ENCODE data around the gene ATP7B.

The ATP7B gene

DNA sequence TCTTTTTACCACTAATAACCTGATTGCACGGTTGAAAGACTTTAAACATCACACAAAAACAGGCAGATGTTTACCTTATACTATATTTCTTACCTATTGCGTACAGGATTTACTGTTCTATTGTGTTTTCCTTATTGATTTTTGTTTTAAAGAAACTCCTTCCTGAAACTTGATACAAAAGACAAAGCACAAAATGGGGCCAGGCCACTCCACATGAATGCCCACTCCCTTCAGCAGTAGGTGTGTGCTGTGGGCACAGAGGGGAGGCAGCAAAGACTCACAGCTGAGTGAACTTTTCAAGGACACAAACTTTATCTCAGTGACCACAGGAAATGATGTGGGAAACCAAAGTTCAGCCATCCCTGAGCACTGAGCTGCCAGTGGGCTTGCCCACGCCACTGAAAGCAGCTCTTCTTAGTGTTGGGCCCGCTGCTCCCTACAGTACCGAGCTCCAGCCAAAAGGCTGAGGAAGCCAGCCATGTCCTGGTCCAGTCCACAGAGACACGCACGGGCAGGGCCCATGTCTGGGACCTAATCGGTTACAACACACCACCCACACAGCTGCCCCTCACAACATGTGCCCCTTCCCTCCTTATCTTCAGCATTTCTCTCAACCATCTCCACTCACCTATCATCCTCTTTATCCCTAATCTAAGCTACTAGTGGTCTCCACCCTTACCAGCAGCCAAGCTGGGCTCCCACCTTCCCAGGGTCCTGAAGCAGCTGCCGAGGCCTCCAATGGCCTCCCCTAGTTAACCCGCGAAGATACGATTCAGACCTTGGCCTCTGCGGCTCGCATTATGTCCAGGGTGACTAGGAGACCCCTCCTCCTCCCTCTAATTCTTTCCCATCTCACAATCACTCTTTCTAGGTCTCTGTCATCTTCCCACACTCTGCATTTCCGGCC is 39.5 kb downstream of the ATP7B start:
- no peak for DNase-seq (ENCODE audit: extremely low spot score)
- ChIA-PET CTCF (no interaction called here), POLR2A (no interaction called here)
- no peak for TF ChIP-seq SUZ12 (IDR thresholded peaks at IDR 0.05)
- TF ChIP-seq TARDBP (IDR thresholded peaks at IDR 0.05), result no peak
- TF ChIP-seq LEF1 (IDR thresholded peaks at IDR 0.05; ENCODE audit: borderline replicate concordance), result no peak
- no peak for TF ChIP-seq FOXA1 (IDR thresholded peaks at IDR 0.05)
- no peak for TF ChIP-seq HDGF (IDR thresholded peaks at IDR 0.05; ENCODE audit: borderline replicate concordance)

DNA sequence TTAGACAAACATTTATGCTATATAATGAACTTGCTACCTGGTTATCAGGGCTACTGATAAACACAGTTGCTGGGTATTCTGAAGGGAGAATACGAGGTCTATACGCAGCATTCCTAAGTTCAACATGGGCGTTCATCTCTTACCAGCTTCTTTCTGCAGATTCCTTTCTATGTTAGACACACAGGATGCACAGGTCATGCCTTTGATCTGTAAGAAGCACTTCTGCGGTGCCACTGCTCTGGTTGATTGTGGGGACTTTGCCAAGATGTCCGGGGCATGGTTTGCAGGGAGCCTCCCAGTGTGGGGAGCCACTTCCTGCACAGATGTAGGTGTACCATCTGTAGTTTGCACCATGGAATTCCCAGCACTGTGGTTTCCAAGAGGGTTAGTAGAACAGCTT is 40.9 kb downstream of the ATP7B start:
- no peak for DNase-seq (ENCODE audit: extremely low spot score)
- ChIA-PET CTCF (no interaction called here), POLR2A (no interaction called here)
- TF ChIP-seq BHLHE40 (IDR thresholded peaks at IDR 0.05; ENCODE audit: borderline replicate concordance), result no peak
- TF ChIP-seq NFRKB (IDR thresholded peaks at IDR 0.05), result no peak

DNA sequence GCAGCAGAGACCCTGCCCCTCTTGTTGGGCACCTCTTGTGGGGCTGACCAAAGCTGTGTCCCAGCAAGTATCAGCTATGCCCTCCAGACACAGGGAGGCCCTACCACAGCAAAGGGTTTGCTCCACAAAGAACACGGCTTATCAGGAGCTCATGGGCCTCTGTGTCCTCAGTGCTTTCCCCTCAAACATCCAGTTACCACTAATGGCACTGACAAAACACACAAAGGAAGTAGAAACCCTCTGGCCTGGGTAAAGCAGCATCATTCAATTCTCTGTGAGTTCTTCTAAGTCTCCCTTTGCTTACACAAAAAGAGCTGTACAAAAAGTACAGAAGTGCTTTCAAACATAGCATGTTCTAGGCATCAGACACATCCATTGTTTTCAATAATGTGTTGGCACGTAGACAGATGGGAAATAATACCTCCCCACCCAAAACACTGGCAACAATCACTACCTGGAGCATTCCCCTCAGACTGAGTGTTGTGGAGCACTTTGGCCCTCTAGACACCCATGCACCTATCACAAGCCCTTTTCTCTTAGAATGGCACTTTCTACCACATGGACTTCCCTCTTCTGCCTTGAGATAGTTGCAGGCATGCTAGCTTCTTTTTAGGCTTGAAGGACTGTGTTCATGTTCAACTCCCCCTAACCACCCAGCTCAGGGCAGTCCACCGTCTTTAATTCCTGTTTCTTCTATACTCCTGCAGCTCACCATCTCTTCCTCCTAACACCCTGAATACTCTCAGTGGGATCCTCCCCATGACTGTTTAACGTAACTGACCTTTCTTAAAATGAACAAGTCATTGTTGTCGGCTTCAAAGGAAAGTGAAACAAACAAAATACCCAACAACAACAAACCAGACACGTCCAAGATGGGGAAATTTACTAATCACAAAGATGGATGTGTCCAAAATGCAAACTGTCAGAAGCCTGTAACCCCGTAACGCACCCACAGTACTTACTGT is 43.5 kb downstream of the ATP7B start:
- ChIA-PET CTCF (interaction anchor here (0.5 kb wide), 1 partner anchor 368 kb away, joined by 5 read pairs; no protein-coding TSS in a partner anchor), POLR2A (no interaction called here)
- TF ChIP-seq HDGF (IDR thresholded peaks at IDR 0.05; ENCODE audit: borderline replicate concordance) (no peak), FOXK2 (IDR thresholded peaks at IDR 0.05) (no peak), FOXA1 (IDR thresholded peaks at IDR 0.05) (no peak), NFRKB (IDR thresholded peaks at IDR 0.05) (no peak), SUZ12 (IDR thresholded peaks at IDR 0.05) (no peak), L3MBTL2 (conservative IDR thresholded peaks at IDR 0.05) (no peak), ARNT (IDR thresholded peaks at IDR 0.05) (no peak), BHLHE40 (IDR thresholded peaks at IDR 0.05; ENCODE audit: borderline replicate concordance) (no peak), ELF4 (IDR thresholded peaks at IDR 0.05) (no peak), FOXM1 (IDR thresholded peaks at IDR 0.05; ENCODE audit: borderline replicate concordance) (no peak), ZNF384 (IDR thresholded peaks at IDR 0.05) (no peak), LEF1 (IDR thresholded peaks at IDR 0.05; ENCODE audit: borderline replicate concordance) (no peak), TARDBP (IDR thresholded peaks at IDR 0.05) (no peak), SP1 (IDR thresholded peaks at IDR 0.05) (no peak), CTBP1 (IDR thresholded peaks at IDR 0.05; ENCODE audit: borderline replicate concordance) (no peak)
- TF ChIP-seq, protein P1, sequence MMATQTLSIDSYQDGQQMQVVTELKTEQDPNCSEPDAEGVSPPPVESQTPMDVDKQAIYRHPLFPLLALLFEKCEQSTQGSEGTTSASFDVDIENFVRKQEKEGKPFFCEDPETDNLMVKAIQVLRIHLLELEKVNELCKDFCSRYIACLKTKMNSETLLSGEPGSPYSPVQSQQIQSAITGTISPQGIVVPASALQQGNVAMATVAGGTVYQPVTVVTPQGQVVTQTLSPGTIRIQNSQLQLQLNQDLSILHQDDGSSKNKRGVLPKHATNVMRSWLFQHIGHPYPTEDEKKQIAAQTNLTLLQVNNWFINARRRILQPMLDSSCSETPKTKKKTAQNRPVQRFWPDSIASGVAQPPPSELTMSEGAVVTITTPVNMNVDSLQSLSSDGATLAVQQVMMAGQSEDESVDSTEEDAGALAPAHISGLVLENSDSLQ (IDR thresholded peaks at IDR 0.05), result no peak
- DNase-seq (ENCODE audit: extremely low spot score), result no peak

DNA sequence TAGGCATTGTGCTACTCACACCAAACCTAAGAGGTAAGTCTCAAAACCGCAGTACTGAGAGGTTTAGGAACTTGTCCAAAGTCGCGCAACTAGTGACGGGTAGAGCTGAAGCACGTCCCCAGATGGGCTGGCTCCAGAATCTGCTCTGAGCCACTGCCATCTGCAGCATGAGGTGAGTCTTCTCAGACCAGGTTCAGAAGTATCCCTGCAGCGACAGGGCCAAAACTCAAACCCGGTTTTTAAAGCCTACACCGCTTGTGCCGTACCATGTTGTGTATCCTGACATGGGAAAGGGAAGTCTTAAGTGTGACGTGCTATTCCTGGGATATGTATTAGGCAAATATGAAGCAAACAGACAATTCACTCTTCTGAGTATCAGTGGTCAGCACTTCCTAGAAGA is 45.1 kb downstream of the ATP7B start:
- no peak for DNase-seq (ENCODE audit: extremely low spot score)
- CTCF ChIA-PET, result no interaction called here
- no peak for TF ChIP-seq ZNF384 (IDR thresholded peaks at IDR 0.05)
- no peak for TF ChIP-seq HDGF (IDR thresholded peaks at IDR 0.05; ENCODE audit: borderline replicate concordance)
- no peak for TF ChIP-seq NFRKB (IDR thresholded peaks at IDR 0.05)
- no peak for TF ChIP-seq BHLHE40 (IDR thresholded peaks at IDR 0.05; ENCODE audit: borderline replicate concordance)
- no peak for TF ChIP-seq SP1 (IDR thresholded peaks at IDR 0.05)
- no peak for TF ChIP-seq TARDBP (IDR thresholded peaks at IDR 0.05)
- no peak for TF ChIP-seq FOXM1 (IDR thresholded peaks at IDR 0.05; ENCODE audit: borderline replicate concordance)
- no peak for TF ChIP-seq LEF1 (IDR thresholded peaks at IDR 0.05; ENCODE audit: borderline replicate concordance)
- TF ChIP-seq, protein P1 (IDR thresholded peaks at IDR 0.05), result no peak
- no peak for TF ChIP-seq ARNT (IDR thresholded peaks at IDR 0.05)
- no peak for TF ChIP-seq ELF4 (IDR thresholded peaks at IDR 0.05)
- TF ChIP-seq L3MBTL2 (conservative IDR thresholded peaks at IDR 0.05), result no peak
- TF ChIP-seq FOXA1 (IDR thresholded peaks at IDR 0.05), result no peak
- no peak for TF ChIP-seq SUZ12 (IDR thresholded peaks at IDR 0.05)
- POLR2A ChIA-PET, result no interaction called here

DNA sequence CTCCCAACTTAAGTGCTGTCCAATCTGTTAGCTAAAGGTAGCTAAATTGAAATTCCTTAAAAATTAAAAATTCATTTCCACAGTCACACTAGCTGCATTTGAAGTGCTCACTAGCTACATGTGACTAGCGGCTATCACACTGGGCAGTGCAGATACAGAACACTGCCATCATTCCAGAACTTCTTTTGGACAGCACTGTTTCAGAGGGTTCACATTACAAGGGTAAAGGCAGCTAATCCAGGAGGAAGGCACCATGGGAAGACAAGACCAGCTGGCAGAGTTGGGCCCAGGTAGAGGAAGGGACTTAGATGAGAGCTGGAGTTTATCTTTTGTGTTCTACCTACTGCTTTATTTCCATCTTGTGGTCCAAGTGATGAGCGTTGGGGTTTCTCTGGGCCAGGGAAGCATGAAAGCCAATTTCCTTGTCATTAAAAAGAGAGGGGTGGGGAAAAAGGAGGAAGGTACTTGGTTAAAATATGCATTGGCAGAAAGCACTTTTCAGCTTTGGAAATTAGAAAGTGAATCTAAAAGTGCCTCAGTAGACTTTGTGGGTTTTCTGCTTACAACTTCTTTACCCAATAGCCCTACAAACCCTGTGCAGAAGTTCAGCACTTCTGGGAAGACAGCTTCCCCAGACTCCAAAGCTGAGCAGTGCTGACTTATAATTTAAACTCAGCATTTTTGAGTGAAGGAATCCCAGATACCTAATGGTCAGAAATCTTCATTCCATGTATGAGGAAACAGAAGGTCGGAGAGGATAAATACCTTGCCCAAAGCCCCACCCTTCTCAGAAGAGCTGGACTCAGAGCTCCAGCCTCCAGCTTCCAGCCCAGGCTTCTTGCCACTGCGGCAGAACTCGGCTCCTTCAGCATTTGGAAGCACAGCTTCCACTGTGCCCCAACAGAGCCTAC is 49.5 kb downstream of the ATP7B start:
- ChIA-PET CTCF (no interaction called here), POLR2A (no interaction called here)
- TF ChIP-seq L3MBTL2 (conservative IDR thresholded peaks at IDR 0.05), result no peak
- no peak for TF ChIP-seq ZNF384 (IDR thresholded peaks at IDR 0.05)
- no peak for TF ChIP-seq TARDBP (IDR thresholded peaks at IDR 0.05)
- TF ChIP-seq, protein P1 (IDR thresholded peaks at IDR 0.05), result no peak
- TF ChIP-seq HDGF (IDR thresholded peaks at IDR 0.05; ENCODE audit: borderline replicate concordance), result no peak
- TF ChIP-seq FOXM1 (IDR thresholded peaks at IDR 0.05; ENCODE audit: borderline replicate concordance), result no peak
- no peak for TF ChIP-seq SUZ12 (IDR thresholded peaks at IDR 0.05)
- DNase-seq (ENCODE audit: extremely low spot score), result no peak

Measured in HEK293T (cell line).